ENCODE measurements around the gene WNT9B. TPM values are rescaled to one million over a fixed set of nuclear protein-coding genes. Genes with fewer than 3 reads are reported as not detected.

Gene WNT9B
- polyA plus RNA-seq, 1 donor from 2014 or later: not detected

GRCh38 chr17:46817151-46817900, 34.1 kb upstream of the WNT9B start:
- no peaks in the 10 kb centered on the region for H3K36me3 ChIP-seq (ENCODE audit: insufficient read depth, low read length)
- H3K27me3 ChIP-seq (ENCODE audit: insufficient read depth, low read depth, low read length): peaks cover 93% of the 10 kb centered on the region
- no peak overlapping the region for H3K4me3 ChIP-seq (ENCODE audit: low read length)
- no peaks in the 10 kb centered on the region for H3K79me2 ChIP-seq (replicated peaks; ENCODE audit: insufficient read depth, low read length)
- H3K9ac ChIP-seq (ENCODE audit: low read length): no peak overlapping the region
- no peak overlapping the region for H3K4me2 ChIP-seq (ENCODE audit: low read length)
- no peaks in the 10 kb centered on the region for H3K9me2 ChIP-seq (ENCODE audit: insufficient read depth, low read length)
- H2AFZ ChIP-seq (ENCODE audit: low read depth, low read length): no peak overlapping the region
- H3K9me3 ChIP-seq (ENCODE audit: low read length): no peaks in the 10 kb centered on the region
- H4K20me1 ChIP-seq (ENCODE audit: insufficient read depth): no peaks in the 10 kb centered on the region
- no peaks in the 10 kb centered on the region for H3F3A ChIP-seq (ENCODE audit: insufficient read depth, low read length, poor library complexity, severe bottlenecking)
- no peak overlapping the region for H3K27ac ChIP-seq (ENCODE audit: low read length)
- no peak for TF ChIP-seq RAD21 (conservative IDR thresholded peaks at IDR 0.05)
- no peak for TF ChIP-seq EP300 (conservative IDR thresholded peaks at IDR 0.05; ENCODE audit: poor library complexity, severe bottlenecking)
- TF ChIP-seq, protein P1, sequence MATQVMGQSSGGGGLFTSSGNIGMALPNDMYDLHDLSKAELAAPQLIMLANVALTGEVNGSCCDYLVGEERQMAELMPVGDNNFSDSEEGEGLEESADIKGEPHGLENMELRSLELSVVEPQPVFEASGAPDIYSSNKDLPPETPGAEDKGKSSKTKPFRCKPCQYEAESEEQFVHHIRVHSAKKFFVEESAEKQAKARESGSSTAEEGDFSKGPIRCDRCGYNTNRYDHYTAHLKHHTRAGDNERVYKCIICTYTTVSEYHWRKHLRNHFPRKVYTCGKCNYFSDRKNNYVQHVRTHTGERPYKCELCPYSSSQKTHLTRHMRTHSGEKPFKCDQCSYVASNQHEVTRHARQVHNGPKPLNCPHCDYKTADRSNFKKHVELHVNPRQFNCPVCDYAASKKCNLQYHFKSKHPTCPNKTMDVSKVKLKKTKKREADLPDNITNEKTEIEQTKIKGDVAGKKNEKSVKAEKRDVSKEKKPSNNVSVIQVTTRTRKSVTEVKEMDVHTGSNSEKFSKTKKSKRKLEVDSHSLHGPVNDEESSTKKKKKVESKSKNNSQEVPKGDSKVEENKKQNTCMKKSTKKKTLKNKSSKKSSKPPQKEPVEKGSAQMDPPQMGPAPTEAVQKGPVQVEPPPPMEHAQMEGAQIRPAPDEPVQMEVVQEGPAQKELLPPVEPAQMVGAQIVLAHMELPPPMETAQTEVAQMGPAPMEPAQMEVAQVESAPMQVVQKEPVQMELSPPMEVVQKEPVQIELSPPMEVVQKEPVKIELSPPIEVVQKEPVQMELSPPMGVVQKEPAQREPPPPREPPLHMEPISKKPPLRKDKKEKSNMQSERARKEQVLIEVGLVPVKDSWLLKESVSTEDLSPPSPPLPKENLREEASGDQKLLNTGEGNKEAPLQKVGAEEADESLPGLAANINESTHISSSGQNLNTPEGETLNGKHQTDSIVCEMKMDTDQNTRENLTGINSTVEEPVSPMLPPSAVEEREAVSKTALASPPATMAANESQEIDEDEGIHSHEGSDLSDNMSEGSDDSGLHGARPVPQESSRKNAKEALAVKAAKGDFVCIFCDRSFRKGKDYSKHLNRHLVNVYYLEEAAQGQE (IDR thresholded peaks at IDR 0.05; ENCODE audit: borderline replicate concordance): no peak
- no peak for TF ChIP-seq MXI1 (conservative IDR thresholded peaks at IDR 0.05; ENCODE audit: poor library complexity, severe bottlenecking)
- no peak for TF ChIP-seq TAF1 (IDR thresholded peaks at IDR 0.05; ENCODE audit: low read depth)
- TF ChIP-seq POLR2AphosphoS5 (IDR thresholded peaks at IDR 0.05): no peak
- no peak for TF ChIP-seq SMC3 (conservative IDR thresholded peaks at IDR 0.05; ENCODE audit: poor library complexity)
- TF ChIP-seq CTCF (IDR thresholded peaks at IDR 0.05; ENCODE audit: poor library complexity, severe bottlenecking): no peak
- TF ChIP-seq EZH2 (IDR thresholded peaks at IDR 0.05; ENCODE audit: borderline replicate concordance, insufficient read depth, low read length, poor library complexity, severe bottlenecking): no peak

DNA sequence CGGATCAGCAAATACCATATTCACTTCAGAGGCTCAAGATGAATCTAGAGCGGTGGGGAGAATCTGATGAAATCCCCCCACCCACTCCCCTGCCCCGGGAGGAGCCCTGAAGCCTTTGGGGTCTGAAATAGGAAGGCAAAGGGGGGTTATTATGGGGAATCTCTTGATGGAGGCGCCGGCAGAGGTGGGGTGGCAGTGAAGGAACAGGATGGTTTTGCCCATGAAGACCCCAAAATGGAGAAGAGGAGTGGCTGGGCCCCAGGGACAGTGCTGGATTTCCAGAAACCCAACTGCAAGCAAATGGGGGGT, 33.5 kb upstream of the WNT9B start:
- H3K9ac ChIP-seq (ENCODE audit: low read length): no peak overlapping the region
- H3F3A ChIP-seq (ENCODE audit: insufficient read depth, low read length, poor library complexity, severe bottlenecking): no peaks in the 10 kb centered on the region
- TF ChIP-seq, protein P1 (IDR thresholded peaks at IDR 0.05; ENCODE audit: borderline replicate concordance): no peak
- TF ChIP-seq CTCF (IDR thresholded peaks at IDR 0.05; ENCODE audit: poor library complexity, severe bottlenecking) (no peak), MXI1 (conservative IDR thresholded peaks at IDR 0.05; ENCODE audit: poor library complexity, severe bottlenecking) (no peak)
- peaks cover 93% of the 10 kb centered on the region for H3K27me3 ChIP-seq (ENCODE audit: insufficient read depth, low read depth, low read length)
- H3K9me3 ChIP-seq (ENCODE audit: low read length): no peaks in the 10 kb centered on the region
- H3K27ac ChIP-seq (ENCODE audit: low read length): no peak overlapping the region
- H3K4me3 ChIP-seq (ENCODE audit: low read length): no peak overlapping the region
- H3K79me2 ChIP-seq (replicated peaks; ENCODE audit: insufficient read depth, low read length): no peaks in the 10 kb centered on the region
- H3K9me2 ChIP-seq (ENCODE audit: insufficient read depth, low read length): no peaks in the 10 kb centered on the region
- no peak overlapping the region for H2AFZ ChIP-seq (ENCODE audit: low read depth, low read length)
- H4K20me1 ChIP-seq (ENCODE audit: insufficient read depth): no peaks in the 10 kb centered on the region
- H3K4me2 ChIP-seq (ENCODE audit: low read length): no peak overlapping the region
- H3K36me3 ChIP-seq (ENCODE audit: insufficient read depth, low read length): no peaks in the 10 kb centered on the region
